Mucosa of stomach (tissue), 1 donor: ENCODE data around the gene CNTNAP5.

Source experiments
- H3K27me3 ChIP-seq: one replicate; pipeline ENCODE4 v1.7.0; 2013; ENCODE audit warnings: mild to moderate bottlenecking, low read length; ENCODE audit not compliant: control insufficient read depth, insufficient read depth
- H3K36me3 ChIP-seq: one replicate; pipeline ENCODE4 v1.7.0; 2013; ENCODE audit warnings: low read length; ENCODE audit not compliant: control insufficient read depth, insufficient read depth
- H3K4me1 ChIP-seq: one replicate; pipeline ENCODE4 v1.7.0; 2013; ENCODE audit warnings: mild to moderate bottlenecking, low read length; ENCODE audit not compliant: control insufficient read depth, insufficient read depth
- H3K4me3 ChIP-seq: one replicate; pipeline ENCODE4 v1.7.0; 2013; ENCODE audit warnings: low read length
- H3K9ac ChIP-seq: one replicate; pipeline ENCODE4 v1.7.0; 2013; ENCODE audit warnings: mild to moderate bottlenecking, low read length, moderate library complexity
- H3K9me3 ChIP-seq: one replicate; pipeline ENCODE4 v1.7.0; 2013; ENCODE audit warnings: mild to moderate bottlenecking, low read length, moderate library complexity; ENCODE audit not compliant: control insufficient read depth
- donor health status: Pancreatic carcinoma.

Gene CNTNAP5

GRCh38 chr2:124585277-124585676 is 560.2 kb downstream of the CNTNAP5 start:
- no peaks in the 10 kb centered on the region for H3K9me3 ChIP-seq
- H3K4me3 ChIP-seq: no peak overlapping the region
- no peaks in the 10 kb centered on the region for H3K27me3 ChIP-seq
- no peaks in the 10 kb centered on the region for H3K4me1 ChIP-seq
- no peak overlapping the region for H3K9ac ChIP-seq
- H3K36me3 ChIP-seq: no peaks in the 10 kb centered on the region

GRCh38 chr2:124586210-124586609 is 561.1 kb downstream of the CNTNAP5 start:
- Histone ChIP-seq H3K4me3 (no peak overlapping the region), H3K9me3 (no peaks in the 10 kb centered on the region), H3K4me1 (no peaks in the 10 kb centered on the region), H3K27me3 (no peaks in the 10 kb centered on the region), H3K36me3 (no peaks in the 10 kb centered on the region), H3K9ac (no peak overlapping the region)

DNA sequence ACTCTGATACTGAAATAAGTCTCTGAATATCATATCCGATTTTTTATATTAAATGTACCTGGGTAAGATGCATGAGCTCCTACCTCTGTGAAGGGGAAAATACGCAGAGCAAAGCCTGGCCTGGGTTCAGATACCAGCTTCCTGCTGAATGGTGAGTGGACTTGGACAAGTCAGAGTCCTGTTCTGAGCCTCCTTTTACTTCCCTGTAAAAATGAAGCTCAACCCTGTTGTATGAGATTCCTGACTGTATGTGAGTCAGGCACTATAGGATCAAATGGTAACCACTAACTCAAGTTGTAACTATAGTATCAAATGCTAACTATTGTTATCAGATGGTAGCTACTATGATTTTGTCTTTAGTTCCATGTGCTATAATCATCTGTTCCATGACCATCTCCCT is 561.7 kb downstream of the CNTNAP5 start:
- no peaks in the 10 kb centered on the region for H3K9me3 ChIP-seq
- no peaks in the 10 kb centered on the region for H3K36me3 ChIP-seq
- no peaks in the 10 kb centered on the region for H3K4me1 ChIP-seq
- H3K27me3 ChIP-seq: no peaks in the 10 kb centered on the region
- H3K4me3 ChIP-seq: no peak overlapping the region
- no peak overlapping the region for H3K9ac ChIP-seq

- Histone ChIP-seq H3K4me3 (no peak overlapping the region), H3K9ac (no peak overlapping the region), H3K4me1 (no peaks in the 10 kb centered on the region), H3K36me3 (no peaks in the 10 kb centered on the region), H3K27me3 (no peaks in the 10 kb centered on the region), H3K9me3 (no peaks in the 10 kb centered on the region)
These were observed 564.9 kb downstream of the CNTNAP5 start for GRCh38 chr2:124589971-124590370.

GRCh38 chr2:124602759-124603158 is 577.7 kb downstream of the CNTNAP5 start:
- Histone ChIP-seq H3K36me3 (no peaks in the 10 kb centered on the region), H3K9me3 (no peaks in the 10 kb centered on the region), H3K9ac (no peak overlapping the region), H3K4me1 (no peaks in the 10 kb centered on the region), H3K4me3 (no peak overlapping the region), H3K27me3 (no peaks in the 10 kb centered on the region)

- no peak overlapping the region for H3K4me3 ChIP-seq
- no peaks in the 10 kb centered on the region for H3K36me3 ChIP-seq
- H3K9me3 ChIP-seq: no peaks in the 10 kb centered on the region
- no peak overlapping the region for H3K9ac ChIP-seq
- H3K4me1 ChIP-seq: no peaks in the 10 kb centered on the region
- no peaks in the 10 kb centered on the region for H3K27me3 ChIP-seq
These were observed 579.9 kb downstream of the CNTNAP5 start for GRCh38 chr2:124604940-124605339.

GRCh38 chr2:124607679-124608078 is 582.6 kb downstream of the CNTNAP5 start:
- Histone ChIP-seq H3K4me3 (no peak overlapping the region), H3K9ac (no peak overlapping the region), H3K36me3 (no peaks in the 10 kb centered on the region), H3K4me1 (no peaks in the 10 kb centered on the region), H3K27me3 (no peaks in the 10 kb centered on the region), H3K9me3 (no peaks in the 10 kb centered on the region)

GRCh38 chr2:124609667-124610066 is 584.6 kb downstream of the CNTNAP5 start:
- Histone ChIP-seq H3K4me1 (no peaks in the 10 kb centered on the region), H3K9me3 (no peaks in the 10 kb centered on the region), H3K4me3 (no peak overlapping the region), H3K27me3 (no peaks in the 10 kb centered on the region), H3K9ac (no peak overlapping the region), H3K36me3 (no peaks in the 10 kb centered on the region)

- Histone ChIP-seq H3K36me3 (no peaks in the 10 kb centered on the region), H3K27me3 (no peaks in the 10 kb centered on the region), H3K4me1 (no peaks in the 10 kb centered on the region), H3K9me3 (no peaks in the 10 kb centered on the region), H3K4me3 (no peak overlapping the region), H3K9ac (no peak overlapping the region)
These were observed 585.1 kb downstream of the CNTNAP5 start for GRCh38 chr2:124610141-124610540.

- Histone ChIP-seq H3K9me3 (no peaks in the 10 kb centered on the region), H3K36me3 (no peaks in the 10 kb centered on the region), H3K4me1 (no peaks in the 10 kb centered on the region), H3K9ac (no peak overlapping the region), H3K4me3 (no peak overlapping the region), H3K27me3 (no peaks in the 10 kb centered on the region)
These were observed 585.8 kb downstream of the CNTNAP5 start for GRCh38 chr2:124610866-124611265.

- Histone ChIP-seq H3K36me3 (no peaks in the 10 kb centered on the region), H3K4me3 (no peak overlapping the region), H3K27me3 (no peaks in the 10 kb centered on the region), H3K9ac (no peak overlapping the region), H3K4me1 (no peaks in the 10 kb centered on the region), H3K9me3 (no peaks in the 10 kb centered on the region)
These were observed 598.5 kb downstream of the CNTNAP5 start for GRCh38 chr2:124623560-124623959.

- Histone ChIP-seq H3K27me3 (no peaks in the 10 kb centered on the region), H3K36me3 (no peaks in the 10 kb centered on the region), H3K4me3 (no peak overlapping the region), H3K9me3 (no peaks in the 10 kb centered on the region), H3K4me1 (no peaks in the 10 kb centered on the region), H3K9ac (no peak overlapping the region)
These were observed 600.5 kb downstream of the CNTNAP5 start for GRCh38 chr2:124625561-124625960.

- Histone ChIP-seq H3K4me3 (no peak overlapping the region), H3K27me3 (no peaks in the 10 kb centered on the region), H3K9me3 (no peaks in the 10 kb centered on the region), H3K36me3 (no peaks in the 10 kb centered on the region), H3K4me1 (no peaks in the 10 kb centered on the region), H3K9ac (no peak overlapping the region)
These were observed 601.9 kb downstream of the CNTNAP5 start for GRCh38 chr2:124626993-124627392.
